Measurements from ENCODE around the gene BMPR1B.

BMPR1B gene

DNA sequence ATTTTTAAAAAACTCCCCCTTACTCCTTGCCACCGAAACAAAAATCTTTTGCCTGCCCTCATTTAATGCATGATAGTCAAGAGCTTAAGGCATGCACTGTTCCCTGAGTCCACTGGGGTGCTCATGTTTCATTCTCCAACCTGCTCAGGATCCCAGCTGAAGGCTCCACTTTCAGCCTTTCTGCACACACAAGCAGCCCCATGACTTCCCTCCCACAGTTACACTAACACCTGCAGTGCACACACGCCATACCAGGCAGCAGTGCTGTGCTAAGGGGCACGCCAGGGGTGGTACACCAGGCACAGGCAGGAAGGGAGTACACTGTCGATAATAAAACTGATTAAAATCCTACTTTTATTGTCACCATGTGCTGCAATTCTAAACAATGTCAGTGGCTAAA is 385.2 kb downstream of the BMPR1B start:
- no CpG with 5 or more reads among the region's 4 CpGs for WGBS (ENCODE audit: insufficient coverage, insufficient read length)

DNA sequence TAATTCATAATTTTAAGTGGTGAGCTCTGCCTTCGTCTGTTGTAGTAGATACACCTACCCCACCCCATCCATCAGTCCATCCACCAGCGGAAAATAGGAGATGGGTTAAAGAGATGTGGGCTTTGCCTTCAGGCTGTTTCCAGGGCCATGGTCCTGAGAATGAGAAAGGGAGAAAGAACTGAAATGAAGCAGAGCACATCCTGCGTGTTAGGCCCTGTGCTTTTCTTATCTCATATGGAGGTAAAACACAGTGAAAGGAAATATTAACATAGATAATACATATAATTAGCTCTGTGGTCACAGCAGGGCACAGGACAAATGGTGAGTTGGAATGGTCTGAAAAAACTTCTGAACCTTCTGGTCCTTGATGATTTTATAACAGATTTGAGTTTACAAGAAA is 393.5 kb downstream of the BMPR1B start:
- no peaks in the 10 kb centered on the region for H3K9me3 ChIP-seq (ENCODE audit: control insufficient read depth, insufficient read depth, low read length)
- no peak overlapping the region for H3K27ac ChIP-seq (ENCODE audit: low read length)
- no peaks in the 10 kb centered on the region for H3K4me1 ChIP-seq (ENCODE audit: control insufficient read depth, insufficient read depth, low read length)
- H3K4me3 ChIP-seq (ENCODE audit: low read length), result no peak overlapping the region
- no peaks in the 10 kb centered on the region for H3K36me3 ChIP-seq (ENCODE audit: control insufficient read depth, insufficient read depth, low read length)
- no CpG with 5 or more reads among the region's 3 CpGs for WGBS (ENCODE audit: insufficient coverage, insufficient read length)
- DNase-seq (ENCODE audit: low read depth, low spot score), result no peak
- no peaks in the 10 kb centered on the region for H3K27me3 ChIP-seq (ENCODE audit: control insufficient read depth, insufficient read depth, low read length)

More for the DNA sequence above, 385.2 kb downstream of the BMPR1B start:
- Histone ChIP-seq H3K9me3 (ENCODE audit: control insufficient read depth, insufficient read depth, low read length) (no peaks in the 10 kb centered on the region; the same call in 1 of the 2 replicates), H3K4me1 (ENCODE audit: control insufficient read depth, insufficient read depth, low read length) (no peaks in the 10 kb centered on the region), H3K27ac (ENCODE audit: low read length) (no peak overlapping the region), H3K4me3 (ENCODE audit: low read length) (no peak overlapping the region), H3K27me3 (ENCODE audit: control insufficient read depth, insufficient read depth, low read length) (no peaks in the 10 kb centered on the region), H3K36me3 (ENCODE audit: control insufficient read depth, insufficient read depth, low read length) (no peaks in the 10 kb centered on the region)
- no peak for DNase-seq (ENCODE audit: low read depth, low spot score)

DNA sequence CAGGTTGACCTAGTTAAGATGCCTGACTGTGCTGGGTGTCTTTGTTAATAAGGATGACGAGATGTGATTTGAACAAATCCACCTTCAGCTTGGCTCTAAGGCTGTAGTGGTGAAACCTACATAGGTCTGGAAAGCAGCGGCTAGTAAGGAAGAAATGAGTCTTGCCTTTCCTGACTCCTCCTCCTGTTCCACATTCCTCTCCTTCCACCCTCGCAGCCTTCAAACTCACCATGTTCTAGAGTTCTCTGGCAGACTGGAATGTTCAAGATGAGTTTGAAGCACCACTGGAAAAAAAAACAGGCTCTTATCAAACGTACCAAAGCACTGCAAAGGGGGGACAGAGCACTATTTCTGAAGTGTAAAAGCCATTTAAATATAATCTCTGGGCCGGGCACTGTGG is 395.4 kb downstream of the BMPR1B start:
- Histone ChIP-seq H3K27me3 (ENCODE audit: control insufficient read depth, insufficient read depth, low read length) (no peaks in the 10 kb centered on the region), H3K4me3 (ENCODE audit: low read length) (no peak overlapping the region), H3K9me3 (ENCODE audit: control insufficient read depth, insufficient read depth, low read length) (no peaks in the 10 kb centered on the region), H3K4me1 (ENCODE audit: control insufficient read depth, insufficient read depth, low read length) (no peaks in the 10 kb centered on the region), H3K27ac (ENCODE audit: low read length) (no peak overlapping the region), H3K36me3 (ENCODE audit: control insufficient read depth, insufficient read depth, low read length) (no peaks in the 10 kb centered on the region)
- no peak for DNase-seq (ENCODE audit: low read depth, low spot score)
- no CpG with 5 or more reads among the region's 5 CpGs for WGBS (ENCODE audit: insufficient coverage, insufficient read length)

DNA sequence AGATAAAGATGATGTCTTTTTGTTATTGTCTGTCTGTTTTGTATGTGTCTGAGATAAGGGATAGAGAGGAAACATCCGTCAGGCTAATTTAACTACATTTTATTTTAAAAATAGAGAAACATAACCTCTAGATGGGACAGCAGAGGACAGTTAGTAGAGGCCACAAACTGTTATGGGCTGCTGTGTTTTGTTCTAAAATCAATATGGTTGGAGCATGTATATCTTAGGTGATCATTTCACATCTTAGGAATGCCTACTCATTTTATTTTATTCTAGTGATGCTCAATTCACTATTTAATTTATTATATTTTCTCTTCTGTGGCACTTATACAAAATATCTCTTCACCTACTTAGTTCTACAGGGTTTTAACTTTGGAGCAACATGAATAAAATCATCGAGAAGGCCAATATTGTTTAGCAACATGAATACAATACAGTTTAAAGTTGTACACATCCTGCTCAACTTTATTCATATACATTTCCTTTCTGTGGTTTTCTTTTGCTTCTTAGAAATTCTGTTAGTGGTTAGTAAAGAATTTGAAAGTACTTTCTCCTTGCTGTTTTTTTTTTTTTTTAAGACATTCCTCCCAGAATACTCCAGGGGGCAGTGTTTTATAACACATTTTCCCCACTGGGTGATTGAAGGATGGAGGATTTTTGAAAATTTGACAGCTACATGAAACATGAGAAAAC is 398.1 kb downstream of the BMPR1B start:
- no peaks in the 10 kb centered on the region for H3K9me3 ChIP-seq (ENCODE audit: control insufficient read depth, insufficient read depth, low read length)
- no peak overlapping the region for H3K27ac ChIP-seq (ENCODE audit: low read length)
- DNase-seq (ENCODE audit: low read depth, low spot score), result no peak

DNA sequence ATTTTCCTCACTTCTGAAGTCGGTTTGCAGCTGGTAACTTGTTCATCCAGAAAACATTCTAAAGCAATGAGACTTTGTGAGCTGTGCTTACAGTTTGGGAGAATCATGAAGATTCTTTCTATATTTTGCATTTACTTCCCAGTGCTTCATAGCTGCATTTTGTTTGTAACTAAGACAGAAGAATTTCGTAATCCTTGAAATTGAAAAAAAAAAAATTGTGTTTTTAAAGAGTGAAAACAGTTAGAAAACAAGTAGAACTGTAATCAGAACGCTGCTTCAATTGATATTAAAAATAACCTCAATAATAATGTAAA is 398.7 kb downstream of the BMPR1B start:
- H3K4me1 ChIP-seq (ENCODE audit: control insufficient read depth, insufficient read depth, low read length), result 0 out of 2 replicates have a peak, but pooled peaks cover 2% of the 10 kb centered on the region
- no CpG with 5 or more reads among the region's 3 CpGs for WGBS (ENCODE audit: insufficient coverage, insufficient read length)
- H3K4me3 ChIP-seq (ENCODE audit: low read length), result no peak overlapping the region
- H3K9me3 ChIP-seq (ENCODE audit: control insufficient read depth, insufficient read depth, low read length), result no peaks in the 10 kb centered on the region
- no peaks in the 10 kb centered on the region for H3K27me3 ChIP-seq (ENCODE audit: control insufficient read depth, insufficient read depth, low read length)
- no peak overlapping the region for H3K27ac ChIP-seq (ENCODE audit: low read length)
- DNase-seq (ENCODE audit: low read depth, low spot score), result no peak
- H3K36me3 ChIP-seq (ENCODE audit: control insufficient read depth, insufficient read depth, low read length), result no peaks in the 10 kb centered on the region

More for the DNA sequence above, 398.1 kb downstream of the BMPR1B start:
- Histone ChIP-seq H3K4me3 (ENCODE audit: low read length) (no peak overlapping the region), H3K4me1 (ENCODE audit: control insufficient read depth, insufficient read depth, low read length) (0 out of 2 replicates have a peak, but pooled peaks cover 2% of the 10 kb centered on the region), H3K36me3 (ENCODE audit: control insufficient read depth, insufficient read depth, low read length) (no peaks in the 10 kb centered on the region), H3K27me3 (ENCODE audit: control insufficient read depth, insufficient read depth, low read length) (no peaks in the 10 kb centered on the region)
- WGBS (ENCODE audit: insufficient coverage, insufficient read length), result no CpG with 5 or more reads among the region's 2 CpGs

DNA sequence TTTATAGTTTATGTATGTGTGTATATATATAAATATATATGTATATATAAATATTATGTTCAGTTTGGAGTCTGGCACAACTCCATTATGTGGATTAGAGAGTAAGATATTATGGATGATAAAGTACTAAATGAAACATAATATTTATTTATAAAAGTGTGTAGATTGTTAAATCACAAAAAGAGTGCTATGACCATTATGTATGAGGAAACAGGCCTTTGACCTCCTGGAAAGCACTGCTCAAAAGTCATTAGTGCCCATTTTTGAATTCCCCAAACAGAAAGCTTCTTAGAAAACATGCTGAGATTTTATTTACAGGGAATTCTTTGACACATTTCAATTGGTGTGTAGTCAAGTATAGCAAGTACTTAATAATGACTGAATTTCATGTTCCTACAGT is 399.8 kb downstream of the BMPR1B start:
- H3K27me3 ChIP-seq (ENCODE audit: control insufficient read depth, insufficient read depth, low read length), result no peaks in the 10 kb centered on the region
- H3K4me1 ChIP-seq (ENCODE audit: control insufficient read depth, insufficient read depth, low read length), result 0 out of 2 replicates have a peak, but pooled peaks cover 2% of the 10 kb centered on the region
- H3K36me3 ChIP-seq (ENCODE audit: control insufficient read depth, insufficient read depth, low read length), result no peaks in the 10 kb centered on the region
- H3K4me3 ChIP-seq (ENCODE audit: low read length), result no peak overlapping the region
- no peaks in the 10 kb centered on the region for H3K9me3 ChIP-seq (ENCODE audit: control insufficient read depth, insufficient read depth, low read length)
- no peak overlapping the region for H3K27ac ChIP-seq (ENCODE audit: low read length)
- DNase-seq (ENCODE audit: low read depth, low spot score), result no peak

DNA sequence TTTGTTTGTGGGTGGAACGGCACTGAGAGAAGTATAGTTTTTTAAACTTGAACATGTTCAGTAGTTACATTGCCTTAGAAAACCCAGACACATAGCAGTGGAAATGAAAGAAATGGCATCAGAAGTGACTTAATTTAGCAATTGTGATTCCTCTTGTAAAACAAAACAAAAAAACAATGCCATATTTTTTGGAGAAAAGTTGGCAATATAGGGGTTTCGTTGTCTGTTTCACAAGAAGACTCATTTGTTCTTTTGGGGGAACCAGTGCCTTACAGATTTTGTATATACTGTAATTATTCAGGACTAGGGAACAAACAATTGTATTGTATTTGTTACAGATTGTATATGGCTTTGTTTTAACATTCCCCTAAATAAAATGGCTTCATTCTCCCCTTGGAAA is 400.3 kb downstream of the BMPR1B start:
- no peak overlapping the region for H3K27ac ChIP-seq (ENCODE audit: low read length)
- no peak for DNase-seq (ENCODE audit: low read depth, low spot score)
- 0 out of 2 replicates have a peak, but pooled peaks cover 2% of the 10 kb centered on the region for H3K4me1 ChIP-seq (ENCODE audit: control insufficient read depth, insufficient read depth, low read length)
- no peak overlapping the region for H3K4me3 ChIP-seq (ENCODE audit: low read length)
- no CpG with 5 or more reads among the region's 2 CpGs for WGBS (ENCODE audit: insufficient coverage, insufficient read length)
- no peaks in the 10 kb centered on the region for H3K27me3 ChIP-seq (ENCODE audit: control insufficient read depth, insufficient read depth, low read length)
- no peaks in the 10 kb centered on the region for H3K36me3 ChIP-seq (ENCODE audit: control insufficient read depth, insufficient read depth, low read length)
- no peaks in the 10 kb centered on the region for H3K9me3 ChIP-seq (ENCODE audit: control insufficient read depth, insufficient read depth, low read length)

DNA sequence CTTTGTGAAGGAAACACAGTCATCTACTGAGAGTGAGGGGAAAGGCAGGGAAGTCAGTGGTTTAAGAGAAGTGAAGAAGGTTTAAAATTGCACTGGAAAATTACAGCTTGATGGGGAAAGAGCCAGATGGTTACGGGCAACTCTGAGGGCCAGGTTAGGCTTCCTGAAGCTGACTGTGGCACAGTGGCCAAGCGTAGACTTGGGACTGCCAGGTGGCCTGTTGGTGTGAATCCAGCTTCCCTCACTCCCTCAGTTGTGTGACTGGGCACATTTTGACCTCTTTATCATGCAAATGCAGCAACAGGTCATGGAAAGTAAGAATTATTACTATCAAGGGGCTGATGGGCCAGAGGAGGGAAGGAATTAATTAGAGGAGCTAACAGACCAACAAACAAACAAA is 400.9 kb downstream of the BMPR1B start:
- Histone ChIP-seq H3K4me3 (ENCODE audit: low read length) (no peak overlapping the region), H3K27ac (ENCODE audit: low read length) (no peak overlapping the region)
- no CpG with 5 or more reads among the region's 2 CpGs for WGBS (ENCODE audit: insufficient coverage, insufficient read length)

DNA sequence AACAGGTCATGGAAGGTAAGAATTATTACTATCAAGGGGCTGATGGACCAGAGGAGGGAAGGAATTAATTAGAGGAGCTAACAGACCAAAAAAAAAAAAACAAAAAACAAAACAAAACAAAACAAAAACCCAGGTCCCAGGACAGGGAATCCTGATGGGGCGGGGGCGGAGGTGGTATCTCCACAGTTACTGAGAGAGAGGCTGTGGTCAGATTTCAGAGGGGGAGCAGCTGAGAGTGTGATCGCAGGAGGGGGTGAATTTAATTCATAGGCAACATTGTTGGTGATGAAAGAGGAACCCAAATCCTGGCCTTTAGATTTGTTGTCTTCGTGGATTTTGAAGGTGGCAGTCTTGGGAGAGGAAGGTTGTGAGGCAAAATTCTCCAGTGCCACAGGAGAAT is 401.6 kb downstream of the BMPR1B start:
- no CpG with 5 or more reads among the region's 4 CpGs for WGBS (ENCODE audit: insufficient coverage, insufficient read length)
- H3K4me1 ChIP-seq (ENCODE audit: control insufficient read depth, insufficient read depth, low read length), result 0 out of 2 replicates have a peak, but pooled peaks cover 2% of the 10 kb centered on the region

More for the DNA sequence above, 400.9 kb downstream of the BMPR1B start:
- Histone ChIP-seq H3K9me3 (ENCODE audit: control insufficient read depth, insufficient read depth, low read length) (no peaks in the 10 kb centered on the region), H3K4me1 (ENCODE audit: control insufficient read depth, insufficient read depth, low read length) (0 out of 2 replicates have a peak, but pooled peaks cover 2% of the 10 kb centered on the region), H3K36me3 (ENCODE audit: control insufficient read depth, insufficient read depth, low read length) (no peaks in the 10 kb centered on the region), H3K27me3 (ENCODE audit: control insufficient read depth, insufficient read depth, low read length) (no peaks in the 10 kb centered on the region)
- no peak for DNase-seq (ENCODE audit: low read depth, low spot score)

DNA sequence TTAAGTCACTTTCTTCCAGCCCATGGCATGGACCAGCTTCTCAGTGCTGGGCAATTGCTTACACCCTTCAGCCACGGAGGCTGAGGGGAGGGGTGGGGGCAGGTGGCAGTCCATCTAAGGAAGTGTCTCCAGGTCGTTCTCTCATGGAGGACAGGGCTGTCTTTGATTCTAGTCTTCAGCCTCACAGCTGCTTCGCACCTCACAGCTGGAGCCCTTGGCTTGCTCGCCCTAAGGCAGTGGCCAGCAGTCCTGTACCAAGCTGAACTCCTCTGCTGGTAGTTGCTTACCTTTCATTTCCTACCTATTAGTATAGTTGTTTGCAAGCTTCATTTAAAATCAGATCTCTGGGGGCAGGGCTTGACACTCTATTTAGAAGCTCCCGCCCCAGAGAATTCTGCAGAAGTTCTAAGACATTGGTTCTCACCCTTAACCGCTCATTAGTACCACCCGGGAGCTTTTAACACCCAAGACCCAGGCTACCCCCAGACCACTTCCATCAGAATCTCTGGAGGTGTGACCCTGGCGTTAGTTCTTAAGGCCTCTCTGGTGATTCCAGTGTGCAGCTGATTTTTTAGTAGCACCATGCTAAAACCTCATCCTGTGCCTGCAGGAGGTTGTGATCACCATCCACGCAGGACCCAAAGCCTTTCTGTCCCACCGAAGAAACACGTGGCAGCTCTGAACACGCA is 404.2 kb downstream of the BMPR1B start:
- Histone ChIP-seq H3K36me3 (ENCODE audit: control insufficient read depth, insufficient read depth, low read length) (no peaks in the 10 kb centered on the region), H3K27ac (ENCODE audit: low read length) (no peak overlapping the region), H3K4me3 (ENCODE audit: low read length) (no peak overlapping the region), H3K4me1 (ENCODE audit: control insufficient read depth, insufficient read depth, low read length) (0 out of 2 replicates have a peak, but pooled peaks cover 2% of the 10 kb centered on the region), H3K9me3 (ENCODE audit: control insufficient read depth, insufficient read depth, low read length) (no peaks in the 10 kb centered on the region), H3K27me3 (ENCODE audit: control insufficient read depth, insufficient read depth, low read length) (no peaks in the 10 kb centered on the region)
- no CpG with 5 or more reads among the region's 12 CpGs for whole genome bisulfite sequencing (ENCODE audit: insufficient coverage, insufficient read length)
- no peak for DNase-seq (ENCODE audit: low read depth, low spot score)

More for the DNA sequence above, 401.6 kb downstream of the BMPR1B start:
- no peaks in the 10 kb centered on the region for H3K27me3 ChIP-seq (ENCODE audit: control insufficient read depth, insufficient read depth, low read length)
- H3K36me3 ChIP-seq (ENCODE audit: control insufficient read depth, insufficient read depth, low read length), result no peaks in the 10 kb centered on the region
- no peak overlapping the region for H3K4me3 ChIP-seq (ENCODE audit: low read length)
- no peak overlapping the region for H3K27ac ChIP-seq (ENCODE audit: low read length)
- no peak for DNase-seq (ENCODE audit: low read depth, low spot score)
- no peaks in the 10 kb centered on the region for H3K9me3 ChIP-seq (ENCODE audit: control insufficient read depth, insufficient read depth, low read length)

Data from iPS DF 6.9 (cell line).